B cell (primary cell): ENCODE results near the gene GLYATL1.

Experiments
- CTCF ChIP-seq: fragments of 200-600 bp; IDR thresholded peaks from one replicate; pipeline ENCODE4 v1.8.0; 2022; ENCODE audit warnings: antibody characterized with exemption, mild to moderate bottlenecking
- EZH2 ChIP-seq: IDR thresholded peaks from 2 replicates; pipeline ENCODE4 v1.6.1; 2012; ENCODE audit warnings: borderline replicate concordance, low read depth, mild to moderate bottlenecking, moderate library complexity, low read length; ENCODE audit not compliant: insufficient read depth, poor library complexity, severe bottlenecking

GRCh38 chr11:58980159-58980843 is 41.0 kb downstream of the GLYATL1 start:
- no peak for TF ChIP-seq CTCF
- no peak for TF ChIP-seq EZH2
